GM12878 (cell line): ENCODE results near the gene RPS23. TPM values are rescaled to one million over a fixed set of nuclear protein-coding genes. Genes with fewer than 3 reads are reported as not detected.
"Not testable (repeated sequence)": the region's sequence is repeated elsewhere in the genome, so short reads cannot be mapped to it uniquely, and the experiment has no call there.

Experiments used
- ATAC-seq: fragments of 200-7000 bp; cut with Tn5 transposase; 3 replicates; pipeline ENCODE4 v1.9.1; 2020; ENCODE audit warnings: mild to moderate bottlenecking, moderate library complexity
- BruUV-seq: library from RNA; stranded (reverse); fragments of 400-500 nt; replicated peaks from 2 replicates; lab custom pipeline; 2021; lab: Mats Ljungman, UMichigan
- CTCF ChIA-PET: fragments of 300-600 bp; sonication (Branson Sonifier 250); formaldehyde crosslinking; extraction: SDS; loops from one replicate; lab custom pipeline; 2021; ENCODE audit warnings: inconsistent platforms; lab: Yijun Ruan, JAX
- POLR2A ChIA-PET: fragments of 350-600 bp; formaldehyde crosslinking; extraction: SDS; loops from one replicate; lab custom pipeline; 2021; ENCODE audit warnings: inconsistent platforms; lab: Charles Lee
- RAD21 ChIA-PET: fragments of 300-600 bp; sonication (Branson Sonifier 250); formaldehyde crosslinking; loops from one replicate; lab custom pipeline; 2023; ENCODE audit warnings: antibody characterized with exemption; ENCODE audit not compliant: unreplicated experiment; lab: Charles Lee
- SMC1A ChIA-PET: fragments of 300-600 bp; sonication (Branson Sonifier 250); formaldehyde crosslinking; loops from one replicate; lab custom pipeline; 2023; ENCODE audit not compliant: unreplicated experiment, uncharacterized antibody; lab: Charles Lee
- DNase-seq: peaks from one replicate; pipeline ENCODE4 v3.0.0-alpha.2; 2011; ENCODE audit warnings: low read depth, low spot score
- FAIRE-seq: peaks from 3 replicates; lab custom pipeline; 2011; peaks lifted over from hg19 to GRCh38; lab: Jason Lieb, UNC
- H2AFZ ChIP-seq: 2 replicates; pipeline ENCODE4 v1.6.0; 2011; ENCODE audit warnings: low read depth, low read length, control low read depth; ENCODE audit not compliant: control insufficient read depth
- H3K27ac ChIP-seq: 2 replicates; pipeline ENCODE4 v1.5.1; 2011; ENCODE audit warnings: control low read depth; ENCODE audit not compliant: control insufficient read depth, insufficient read depth
- H3K27me3 ChIP-seq, 2 experiments: replicated peaks in 1 of 2; 2 replicates each; pipeline versions ENCODE4 v1.6.0 to v1.6.1; 2011; ENCODE audit warnings: low read length in 1 of 2; ENCODE audit not compliant: control insufficient read depth in 2 of 2, insufficient read depth in 2 of 2
- H3K36me3 ChIP-seq, 2 experiments: 2 replicates each; pipeline ENCODE4 v1.5.1; 2011; ENCODE audit warnings: low read length in 1 of 2; ENCODE audit not compliant: control insufficient read depth in 2 of 2, insufficient read depth in 2 of 2
- H3K4me1 ChIP-seq: 2 replicates; pipeline ENCODE4 v1.6.1; 2011; ENCODE audit warnings: mild to moderate bottlenecking, low read length, moderate library complexity, mixed read lengths; ENCODE audit not compliant: control insufficient read depth, insufficient read depth
- H3K4me2 ChIP-seq: 2 replicates; pipeline ENCODE4 v1.6.0; 2011; ENCODE audit warnings: control low read depth; ENCODE audit not compliant: control insufficient read depth, insufficient read depth
- H3K4me3 ChIP-seq: fragments of 200-600 bp; sonication (generic); 2 replicates; pipeline ENCODE4 v1.5.1; 2016
- H3K79me2 ChIP-seq: 2 replicates; pipeline ENCODE4 v1.6.0; 2011; ENCODE audit warnings: low read length; ENCODE audit not compliant: control insufficient read depth, insufficient read depth
- H3K9ac ChIP-seq: 2 replicates; pipeline ENCODE4 v1.8.0; 2011; ENCODE audit warnings: low read length, control low read depth, mixed read lengths; ENCODE audit not compliant: control insufficient read depth, insufficient read depth
- H3K9me3 ChIP-seq: replicated peaks from 3 replicates; pipeline ENCODE4 v1.5.1; 2011; ENCODE audit warnings: mild to moderate bottlenecking, low read length; ENCODE audit not compliant: control insufficient read depth, insufficient read depth
- H4K20me1 ChIP-seq: 2 replicates; pipeline ENCODE4 v1.6.0; 2011; ENCODE audit not compliant: control insufficient read depth, insufficient read depth
- CBFB ChIP-seq: IDR thresholded peaks from 2 replicates; pipeline ENCODE4 v1.6.1; 2016; ENCODE audit warnings: antibody characterized with exemption, low read depth
- CEBPB ChIP-seq, 2 experiments: fragments of 150-350 bp in 1 of 2; IDR thresholded peaks; 2 replicates each; pipeline ENCODE4 v1.6.1; 2012 to 2014; ENCODE audit warnings: low read depth in 2 of 2, low read length in 2 of 2, borderline replicate concordance in 1 of 2, inconsistent platforms in 1 of 2
- PML ChIP-seq: IDR thresholded peaks from 2 replicates; pipeline ENCODE4 v1.6.1; 2012; ENCODE audit warnings: low read length, inconsistent platforms
- SPI1 ChIP-seq: IDR thresholded peaks from 2 replicates; pipeline ENCODE4 v1.6.1; 2011; ENCODE audit warnings: low read depth, mild to moderate bottlenecking, low read length, moderate library complexity, borderline replicate concordance; ENCODE audit not compliant: insufficient read depth
- WGBS: methylation state at CpG from one replicate; pipeline ENCODE4 v1.1.6; 2016; ENCODE audit warnings: low lambda C conversion rate; ENCODE audit not compliant: insufficient replicate concordance, insufficient coverage; ENCODE audit errors: missing lambda C conversion rate; 5-methylcytosine and 5-hydroxymethylcytosine counted together
- in situ Hi-C: fragments of 300-500 bp; cut with MboI; formaldehyde crosslinking; loops from 9 replicates; pipeline ENCODE4 v1.14.3; 2018; ENCODE audit warnings: mixed read lengths
- intact Hi-C: fragments of 100-400 bp; cut with micrococcal nuclease; formaldehyde crosslinking; loops from one replicate; pipeline ENCODE4 v1.14.2; 2022; ENCODE audit not compliant: unreplicated experiment
- polyA plus RNA-seq, 11 experiments: library from polyadenylated mRNA; depleted of rRNA in 4 of 11; unstranded in 6 of 11; stranded (reverse) in 5 of 11; fragments of >200 nt; fragmentation: Nextera tagmentation in 4 of 11; fragmentation: Illumina TruSeq in 1 of 11; extraction: Ambion mirVana in 4 of 11; extraction: Trizol in 1 of 11; gene quantifications; 1 replicate in 1 of 11; 2 replicates in 10 of 11; pipeline versions ENCODE4 v1.2.1 to v1.2.3, GENCODE V29; 2011 to 2016; ENCODE audit warnings: inconsistent platforms in 2 of 11, missing spikeins in 2 of 11, low read depth in 1 of 11
- total RNA-seq, 4 experiments: library from RNA; depleted of rRNA in 3 of 4; stranded (reverse); fragments of >200 nt in 3 of 4; fragmentation: Illumina TruSeq in 1 of 4; extraction: Trizol in 1 of 4; gene quantifications; 2 replicates each; pipeline versions ENCODE4 v1.2.1 to v1.2.3, GENCODE V29; 2013 to 2021
- TF ChIP-seq, protein P1 (sequence below): IDR thresholded peaks from 2 replicates; pipeline ENCODE4 v1.6.1; 2011; ENCODE audit warnings: borderline replicate concordance, low read depth, mild to moderate bottlenecking, moderate library complexity, low read length; ENCODE audit not compliant: insufficient read depth, poor library complexity, severe bottlenecking

Gene RPS23
- total and polyA plus RNA-seq, 10 of the 15 experiments (the other 5 are each of a cell fraction or from before 2014, with no cell fraction given), result 2,489 to 8,145 (median 5,256) TPM

DNA sequence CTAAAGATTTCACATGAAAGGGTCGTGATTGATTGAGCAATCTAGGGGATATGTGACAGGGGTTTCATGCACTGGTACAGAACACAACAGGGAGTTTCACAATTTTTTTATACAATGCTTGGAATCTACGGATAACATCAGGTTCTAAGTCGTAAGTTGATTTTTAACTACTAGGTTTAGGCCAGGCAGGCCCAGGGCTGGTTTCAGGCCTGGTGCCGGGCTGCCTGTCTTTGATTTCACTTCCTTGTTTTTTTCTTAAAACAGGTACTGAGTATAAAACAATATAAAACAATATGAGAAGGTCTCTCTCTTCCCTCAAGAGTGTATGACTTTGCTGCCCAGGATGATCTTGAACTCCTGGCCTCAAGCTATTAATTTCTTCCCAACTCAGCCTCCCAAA, 4.7 kb downstream of the RPS23 start:
- Histone ChIP-seq H3K27ac (peak overlapping the region; percentile 46), H3K79me2 (peaks cover 33% of the 10 kb centered on the region), H3K4me2 (peak overlapping the region; percentile 2; the same call in 1 of the 2 replicates), H3K4me1 (peaks cover 13% of the 10 kb centered on the region), H3K36me3 (peaks cover 5 to 19% of the 10 kb centered on the region in 2 experiments)
- FAIRE-seq, H3K27me3 ChIP-seq, in situ Hi-C loops, H2AFZ ChIP-seq, H3K9me3 ChIP-seq, DNase-seq, RAD21 ChIA-PET, H4K20me1 ChIP-seq, BruUV-seq, POLR2A ChIA-PET, H3K4me3 ChIP-seq, H3K9ac ChIP-seq: not testable (repeated sequence)
- intact Hi-C loops, result loop anchor here (10.0 kb wide), 1 partner anchor 801 kb away; the partner anchor contains the start of genes TMEM167A and XRCC4
- TF ChIP-seq CEBPB (IDR thresholded peaks at IDR 0.05; ENCODE audit: borderline replicate concordance in 1 of 2, low read depth in 2 of 2, low read length in 2 of 2), result 0 out of 4 replicates have a peak, but pooled peaks of 1 of the 2 experiments have one; percentile 12
- 0 out of 2 replicates have a peak, but pooled peaks have one; percentile 13 for TF ChIP-seq CBFB
- peak; percentile 76 for TF ChIP-seq SPI1
- 0 out of 2 replicates have a peak, but pooled peaks have one; percentile 21 for TF ChIP-seq PML
- WGBS, result 36% methylated on average over 4 of the region's 4 CpGs
- ATAC-seq, result peak; percentile 36
- CTCF ChIA-PET, result interaction anchor here (1.0 kb wide), 1 partner anchor 14 kb away, joined by 3 read pairs; no protein-coding TSS in a partner anchor
- SMC1A ChIA-PET, result interaction anchor here (1.2 kb wide), 1 partner anchor 21 kb away, joined by 3 read pairs; no protein-coding TSS in a partner anchor

DNA sequence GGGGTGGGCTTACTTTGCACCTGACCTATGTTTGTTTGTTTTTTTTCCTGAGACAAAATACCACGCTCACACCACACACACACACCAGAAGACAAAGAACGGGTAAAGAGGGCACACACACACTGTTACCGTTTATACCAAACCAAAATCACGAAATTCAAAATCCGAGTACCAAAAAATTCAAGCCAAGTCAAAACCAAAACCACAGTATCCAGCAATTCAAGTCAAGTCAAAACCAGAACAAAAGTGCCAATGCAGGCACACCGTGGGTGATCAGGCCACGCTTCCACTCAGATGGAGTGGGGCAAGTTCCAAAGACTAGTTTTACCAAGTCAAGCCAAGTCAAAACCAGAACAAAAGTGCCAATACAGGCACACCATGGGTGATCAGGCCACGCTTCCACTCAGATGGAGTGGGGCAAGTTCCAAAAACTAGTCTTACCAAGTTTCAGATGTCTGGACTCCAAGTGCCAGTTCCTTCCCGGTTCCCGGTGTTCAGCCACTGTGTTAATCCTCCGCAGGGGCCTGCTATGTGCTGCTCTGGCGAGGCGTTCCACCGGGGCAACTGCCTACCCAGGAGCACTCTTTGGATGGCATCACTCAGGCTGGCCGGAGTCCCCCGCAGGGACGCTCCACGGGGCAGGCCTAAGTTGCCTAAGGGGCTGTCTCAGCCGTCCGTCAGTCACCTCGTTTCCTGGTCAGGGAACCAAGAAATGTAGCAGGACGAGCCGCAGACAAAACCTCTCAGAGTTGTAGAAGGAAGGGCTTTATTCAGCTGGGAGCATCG, 5.4 kb downstream of the RPS23 start:
- H3K9ac ChIP-seq, H2AFZ ChIP-seq, BruUV-seq, DNase-seq, FAIRE-seq, in situ Hi-C loops, SMC1A ChIA-PET, POLR2A ChIA-PET, H3K4me3 ChIP-seq, H3K27me3 ChIP-seq, H3K9me3 ChIP-seq, ATAC-seq, H4K20me1 ChIP-seq, RAD21 ChIA-PET: not testable (repeated sequence)
- H3K4me2 ChIP-seq, result peak overlapping the region; percentile 2; the same call in 1 of the 2 replicates
- H3K4me1 ChIP-seq, result peaks cover 13% of the 10 kb centered on the region
- CTCF ChIA-PET, result interaction anchor here (1.0 kb wide), 1 partner anchor 13 kb away, joined by 3 read pairs; no protein-coding TSS in a partner anchor
- H3K79me2 ChIP-seq, result peaks cover 28% of the 10 kb centered on the region
- WGBS, result 77% methylated on average over 24 of the region's 24 CpGs
- peak overlapping the region; percentile 46 for H3K27ac ChIP-seq
- TF ChIP-seq, protein P1, sequence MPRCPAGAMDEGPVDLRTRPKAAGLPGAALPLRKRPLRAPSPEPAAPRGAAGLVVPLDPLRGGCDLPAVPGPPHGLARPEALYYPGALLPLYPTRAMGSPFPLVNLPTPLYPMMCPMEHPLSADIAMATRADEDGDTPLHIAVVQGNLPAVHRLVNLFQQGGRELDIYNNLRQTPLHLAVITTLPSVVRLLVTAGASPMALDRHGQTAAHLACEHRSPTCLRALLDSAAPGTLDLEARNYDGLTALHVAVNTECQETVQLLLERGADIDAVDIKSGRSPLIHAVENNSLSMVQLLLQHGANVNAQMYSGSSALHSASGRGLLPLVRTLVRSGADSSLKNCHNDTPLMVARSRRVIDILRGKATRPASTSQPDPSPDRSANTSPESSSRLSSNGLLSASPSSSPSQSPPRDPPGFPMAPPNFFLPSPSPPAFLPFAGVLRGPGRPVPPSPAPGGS, result peak; percentile 21
- peaks cover 5 to 19% of the 10 kb centered on the region in 2 experiments for H3K36me3 ChIP-seq
- intact Hi-C loops, result loop anchor here (10.0 kb wide), 1 partner anchor 802 kb away; the partner anchor contains the start of genes TMEM167A and XRCC4

DNA sequence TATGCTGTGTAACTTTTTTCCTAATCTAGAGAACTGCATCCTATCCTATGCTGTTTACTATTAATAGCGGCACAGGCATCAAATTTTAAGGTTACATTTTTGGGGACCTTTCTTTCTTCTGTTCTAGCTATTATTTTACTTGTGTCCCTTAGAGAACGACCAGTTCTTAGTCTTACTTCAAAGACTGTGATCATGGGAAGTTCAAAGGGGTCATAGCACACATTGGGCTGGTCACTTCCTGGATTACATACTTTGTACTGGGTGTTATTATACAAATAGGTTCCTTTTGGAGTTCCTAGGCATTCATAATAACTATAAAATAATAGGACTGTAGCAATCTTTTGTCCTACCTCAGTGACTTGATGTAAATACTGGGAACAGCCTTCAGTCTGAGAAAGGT, 8.8 kb downstream of the RPS23 start:
- DNase-seq, H3K9me3 ChIP-seq, ATAC-seq, in situ Hi-C loops, H3K4me2 ChIP-seq, H3K27ac ChIP-seq, H4K20me1 ChIP-seq, BruUV-seq, H3K36me3 ChIP-seq, H2AFZ ChIP-seq, intact Hi-C loops, RAD21 ChIA-PET, FAIRE-seq, H3K27me3 ChIP-seq, H3K9ac ChIP-seq, H3K79me2 ChIP-seq, H3K4me3 ChIP-seq, POLR2A ChIA-PET: not testable (repeated sequence)
- WGBS, result 92% methylated on average over 2 of the region's 2 CpGs
- ChIA-PET SMC1A (interaction anchor here (4.4 kb wide), 1 partner anchor 10 kb away, joined by 22 read pairs; no protein-coding TSS in a partner anchor), CTCF (interaction anchor here (2.1 kb wide), 1 partner anchor 10 kb away, joined by 17 read pairs; no protein-coding TSS in a partner anchor)
- H3K4me1 ChIP-seq, result peaks cover 11% of the 10 kb centered on the region
